CD4-positive, CD25-positive, alpha-beta regulatory T cell (primary cell): ENCODE data around the gene EDA. TPM values are rescaled to one million over a fixed set of nuclear protein-coding genes. Genes with fewer than 3 reads are reported as not detected.

Source experiments
- ATAC-seq, 2 donors: fragments of 150-1000 bp; cut with Tn5 transposase; one replicate each; pipeline ENCODE4 v1.10.0; 2021; ENCODE audit warnings: low read depth in 2 of 2, moderate number of reproducible peaks in 2 of 2, moderate library complexity in 1 of 2
- DNase-seq, 3 donors: peaks; one replicate each; pipeline versions ENCODE4 v3.0.0 to v3.0.0-alpha.2; 2012 to 2022; ENCODE audit warnings: mixed read lengths in 1 of 3
- H3K27ac ChIP-seq: one replicate; pipeline ENCODE4 v1.7.0; 2013; ENCODE audit warnings: mild to moderate bottlenecking, low read length; ENCODE audit not compliant: insufficient read depth, poor library complexity, severe bottlenecking
- H3K27me3 ChIP-seq: one replicate; pipeline ENCODE4 v1.7.0; 2013; ENCODE audit warnings: low read length; ENCODE audit not compliant: control insufficient read depth, insufficient read depth
- H3K36me3 ChIP-seq: one replicate; pipeline ENCODE4 v1.7.0; 2013; ENCODE audit warnings: mild to moderate bottlenecking, low read length, moderate library complexity; ENCODE audit not compliant: control insufficient read depth, insufficient read depth
- H3K4me1 ChIP-seq: 2 replicates; pipeline ENCODE4 v1.7.0; 2013; ENCODE audit warnings: mild to moderate bottlenecking, low read length; ENCODE audit not compliant: insufficient read depth, control insufficient read depth, poor library complexity, severe bottlenecking
- H3K4me3 ChIP-seq: one replicate; pipeline ENCODE4 v1.7.0; 2013; ENCODE audit warnings: low read depth, mild to moderate bottlenecking, low read length, moderate library complexity
- H3K9me3 ChIP-seq, 2 experiments: 1 replicate in 1 of 2; 2 replicates in 1 of 2; pipeline ENCODE4 v1.7.0; 2013; ENCODE audit warnings: low read length in 2 of 2, mild to moderate bottlenecking in 1 of 2, moderate library complexity in 1 of 2; ENCODE audit not compliant: control insufficient read depth in 2 of 2
- H3K27ac Mint-ChIP-seq, 3 donors: one replicate each; pipeline ENCODE4 v1.8.0; 2020 to 2022; ENCODE audit warnings: mild to moderate bottlenecking in 3 of 3, mixed read lengths in 3 of 3, moderate library complexity in 2 of 3
- H3K27me3 Mint-ChIP-seq: one replicate; pipeline ENCODE4 v1.8.0; 2022; ENCODE audit warnings: mild to moderate bottlenecking, mixed read lengths
- H3K36me3 Mint-ChIP-seq: one replicate; pipeline ENCODE4 v1.8.0; 2020; ENCODE audit warnings: mixed read lengths
- H3K4me1 Mint-ChIP-seq, 4 donors: one replicate each; pipeline ENCODE4 v1.8.0; 2020 to 2022; ENCODE audit warnings: mixed read lengths in 4 of 4, mild to moderate bottlenecking in 1 of 4
- H3K4me3 Mint-ChIP-seq, 4 donors: one replicate each; pipeline ENCODE4 v1.8.0; 2020 to 2022; ENCODE audit warnings: mild to moderate bottlenecking in 4 of 4, mixed read lengths in 4 of 4, moderate library complexity in 3 of 4
- H3K9me3 Mint-ChIP-seq, 7 donors: one replicate each; pipeline ENCODE4 v1.8.0; 2020 to 2022; ENCODE audit warnings: mixed read lengths in 7 of 7, mild to moderate bottlenecking in 3 of 7, moderate library complexity in 2 of 7
- polyA plus RNA-seq, 4 donors: library from polyadenylated mRNA; unstranded; fragments of 300-500 nt; fragmentation: Illumina TruSeq; gene quantifications; one replicate each; pipeline ENCODE4 v1.2.3, GENCODE V29; 2021
- total RNA-seq: library from RNA; stranded (reverse); gene quantifications from one replicate; pipeline ENCODE4 v1.2.3, GENCODE V29; 2022

EDA gene
- total and polyA plus RNA-seq, 5 donors from 2014 or later, result 0.45 to 2.4 (median 0.85) TPM; not detected in 2

DNA sequence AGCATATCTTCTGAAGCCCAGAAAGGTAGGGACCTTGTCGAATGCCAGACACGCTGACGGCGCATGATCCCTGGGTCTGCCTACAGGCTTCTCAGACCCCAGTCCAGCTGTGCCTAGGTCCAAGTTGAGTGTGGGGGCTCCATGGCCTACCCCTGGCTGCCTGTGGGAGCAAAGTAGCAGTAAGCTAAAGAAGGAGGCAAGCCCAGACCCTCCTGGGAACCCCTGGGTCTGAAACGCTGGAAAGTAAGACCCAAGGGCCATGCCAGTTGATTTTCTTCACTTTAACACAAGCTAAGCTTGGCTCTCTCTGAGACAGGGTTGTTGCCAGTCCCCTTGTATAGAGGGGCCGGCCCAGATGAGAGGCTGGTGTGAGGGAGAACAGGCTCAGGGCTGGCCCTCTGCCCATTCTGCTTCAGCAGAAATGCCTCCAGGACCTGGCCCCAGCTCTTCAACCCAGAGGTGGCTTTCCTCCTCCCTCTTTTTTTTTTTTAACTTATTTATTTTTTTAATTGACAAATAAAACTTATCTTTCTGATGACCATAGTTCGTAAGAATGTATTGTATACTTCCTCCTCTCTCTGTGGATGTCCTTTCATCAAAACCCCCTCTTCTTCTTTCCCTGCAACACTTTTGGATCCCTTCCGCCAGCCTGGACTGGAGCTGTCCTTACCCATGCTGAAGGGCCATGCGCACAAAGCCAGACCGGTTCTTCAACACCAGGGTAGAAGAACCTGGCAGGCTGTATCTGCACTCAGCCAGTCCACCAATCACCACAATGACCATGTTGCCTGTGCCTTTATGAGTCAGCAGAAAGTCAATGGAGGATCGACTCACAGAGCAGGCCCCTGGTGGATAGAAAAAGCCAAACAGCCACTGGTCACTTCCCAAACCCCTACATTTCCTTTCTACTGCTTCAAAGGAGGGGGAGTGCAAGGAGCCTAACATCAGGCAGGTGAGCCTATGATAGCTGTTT, 426.8 kb downstream of the EDA start:
- Histone ChIP-seq H3K36me3 (no peaks in the 10 kb centered on the region), H3K27ac (no peak overlapping the region), H3K9me3 (no peaks in the 10 kb centered on the region), H3K4me1 (no peaks in the 10 kb centered on the region), H3K27me3 (no peaks in the 10 kb centered on the region), H3K4me3 (no peak overlapping the region)
- Mint-ChIP-seq H3K27ac (peak overlapping the region in 1 of 3 donors; percentile 68), H3K4me1 (no peaks in the 10 kb centered on the region), H3K27me3 (no peaks in the 10 kb centered on the region), H3K36me3 (no peaks in the 10 kb centered on the region), H3K9me3 (peaks cover 0 to 3% (median 0%) of the 10 kb centered on the region in 7 donors), H3K4me3 (no peak overlapping the region)
- no peak for ATAC-seq
- no peak for DNase-seq

GRCh38 chrX:70043685-70044084, 427.8 kb downstream of the EDA start:
- Mint-ChIP-seq H3K4me1 (no peaks in the 10 kb centered on the region), H3K36me3 (no peaks in the 10 kb centered on the region), H3K27me3 (no peaks in the 10 kb centered on the region), H3K4me3 (no peak overlapping the region), H3K27ac (no peak overlapping the region), H3K9me3 (peaks cover 0 to 3% (median 0%) of the 10 kb centered on the region in 7 donors)
- DNase-seq (no peak), ATAC-seq (no peak)
- Histone ChIP-seq H3K4me1 (no peaks in the 10 kb centered on the region), H3K36me3 (no peaks in the 10 kb centered on the region), H3K27me3 (no peaks in the 10 kb centered on the region), H3K4me3 (no peak overlapping the region), H3K9me3 (no peaks in the 10 kb centered on the region), H3K27ac (no peak overlapping the region)

- Mint-ChIP-seq H3K4me3 (no peak overlapping the region), H3K36me3 (no peaks in the 10 kb centered on the region), H3K27ac (no peak overlapping the region), H3K27me3 (no peaks in the 10 kb centered on the region), H3K9me3 (peaks cover 0 to 3% (median 0%) of the 10 kb centered on the region in 7 donors), H3K4me1 (no peaks in the 10 kb centered on the region)
- Histone ChIP-seq H3K4me1 (no peaks in the 10 kb centered on the region), H3K27me3 (no peaks in the 10 kb centered on the region), H3K9me3 (no peaks in the 10 kb centered on the region), H3K27ac (no peak overlapping the region), H3K4me3 (no peak overlapping the region), H3K36me3 (no peaks in the 10 kb centered on the region)
- no peak for ATAC-seq
- no peak for DNase-seq
Observed at GRCh38 chrX:70044541-70045245, 428.8 kb downstream of the EDA start.

GRCh38 chrX:70046978-70047377, 431.1 kb downstream of the EDA start:
- Histone ChIP-seq H3K9me3 (no peaks in the 10 kb centered on the region), H3K4me1 (no peaks in the 10 kb centered on the region), H3K27ac (no peak overlapping the region), H3K27me3 (no peaks in the 10 kb centered on the region), H3K36me3 (no peaks in the 10 kb centered on the region), H3K4me3 (no peak overlapping the region)
- ATAC-seq (no peak), DNase-seq (no peak)
- Mint-ChIP-seq H3K9me3 (peaks cover 0 to 3% (median 0%) of the 10 kb centered on the region in 7 donors), H3K36me3 (no peaks in the 10 kb centered on the region), H3K4me3 (no peak overlapping the region), H3K27ac (no peak overlapping the region), H3K4me1 (no peaks in the 10 kb centered on the region), H3K27me3 (peaks cover 2% of the 10 kb centered on the region)

- no peak for DNase-seq
- H3K4me1 Mint-ChIP-seq, result no peaks in the 10 kb centered on the region
- no peak overlapping the region for H3K27ac Mint-ChIP-seq
- Histone ChIP-seq H3K27me3 (no peaks in the 10 kb centered on the region), H3K9me3 (no peaks in the 10 kb centered on the region), H3K27ac (no peak overlapping the region), H3K4me1 (no peaks in the 10 kb centered on the region), H3K4me3 (no peak overlapping the region), H3K36me3 (no peaks in the 10 kb centered on the region)
- H3K9me3 Mint-ChIP-seq, result no peaks in the 10 kb centered on the region
- no peaks in the 10 kb centered on the region for H3K36me3 Mint-ChIP-seq
- H3K4me3 Mint-ChIP-seq, result no peak overlapping the region
- ATAC-seq, result no peak
- H3K27me3 Mint-ChIP-seq, result peaks cover 7% of the 10 kb centered on the region
Observed at GRCh38 chrX:70049406-70049805, 433.5 kb downstream of the EDA start.

DNA sequence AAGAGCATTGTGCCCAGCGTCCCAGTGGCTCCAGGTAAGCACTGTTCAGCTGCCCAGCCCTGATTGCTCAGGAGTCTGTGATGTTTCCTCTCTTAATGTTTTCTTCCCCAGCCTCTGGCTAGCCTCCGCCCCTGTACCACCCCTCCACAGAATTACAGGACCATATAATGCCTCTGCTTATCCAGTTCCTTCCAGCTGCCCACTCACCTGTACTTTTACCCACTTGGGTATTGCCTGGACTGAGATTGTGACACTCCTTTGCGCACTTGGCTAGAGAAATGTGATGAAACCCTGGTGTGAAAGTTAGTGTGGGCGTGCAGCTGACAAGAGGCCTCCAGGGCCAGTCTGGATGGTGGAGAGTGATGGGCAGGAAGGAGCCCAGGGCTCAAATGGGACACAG, 434.0 kb downstream of the EDA start, which contains the start of gene AWAT2:
AWAT2 (minus strand) TSS at position 14 of the 400 bp plus-strand sequence; CDS start at position 8, 6 bp downstream.
- no peak for ATAC-seq
- Histone ChIP-seq H3K9me3 (no peaks in the 10 kb centered on the region), H3K4me3 (no peak within 1 kb of the TSS), H3K27ac (no peak within 1 kb of the TSS), H3K27me3 (no peaks in the 10 kb centered on the region), H3K4me1 (no peaks in the 10 kb centered on the region), H3K36me3 (no peaks in the 10 kb centered on the region)
- Mint-ChIP-seq H3K36me3 (no peaks in the 10 kb centered on the region), H3K4me3 (no peak within 1 kb of the TSS), H3K27me3 (peaks cover 7% of the 10 kb centered on the region), H3K9me3 (no peaks in the 10 kb centered on the region), H3K4me1 (no peaks in the 10 kb centered on the region), H3K27ac (no peak within 1 kb of the TSS)
- DNase-seq, result no peak

- peaks cover 7% of the 10 kb centered on the region for H3K27me3 Mint-ChIP-seq
- Histone ChIP-seq H3K27me3 (no peaks in the 10 kb centered on the region), H3K4me3 (no peak overlapping the region), H3K27ac (no peak overlapping the region), H3K4me1 (no peaks in the 10 kb centered on the region), H3K9me3 (no peaks in the 10 kb centered on the region), H3K36me3 (no peaks in the 10 kb centered on the region)
- no peak overlapping the region for H3K4me3 Mint-ChIP-seq
- ATAC-seq, result no peak
- no peaks in the 10 kb centered on the region for H3K9me3 Mint-ChIP-seq
- H3K4me1 Mint-ChIP-seq, result no peaks in the 10 kb centered on the region
- DNase-seq, result no peak
- no peak overlapping the region for H3K27ac Mint-ChIP-seq
- no peaks in the 10 kb centered on the region for H3K36me3 Mint-ChIP-seq
Observed at GRCh38 chrX:70052895-70053615, 437.1 kb downstream of the EDA start.
